Left ventricle myocardium superior (tissue), 1 donor: ENCODE results near the gene KPNB1. TPM values are rescaled to one million over a fixed set of nuclear protein-coding genes. Genes with fewer than 3 reads are reported as not detected.

Experiments
- ATAC-seq: fragments of 200-7000 bp; cut with Tn5 transposase; one replicate; pipeline ENCODE4 v1.9.1; 2020; ENCODE audit warnings: mild to moderate bottlenecking, moderate library complexity
- DNase-seq: peaks from one replicate; pipeline ENCODE4 v3.0.0-alpha.2; 2020
- intact Hi-C: fragments of 100-400 bp; cut with micrococcal nuclease; formaldehyde crosslinking; loops from one replicate; pipeline ENCODE4 v1.11.0; 2022
- total RNA-seq: library from RNA; stranded (reverse); fragmentation: NEBNext Ultra II Directional; extraction: Animal tissue kit (Norgen Biotek cat#: 25700); gene quantifications from one replicate; pipeline ENCODE4 v1.2.1, GENCODE V29; 2021
- donor health status: DM: no; HTN: yes; CAD: no; lungs with severe emphysema.

Gene KPNB1
- total RNA-seq, 1 donor from 2014 or later: 169 TPM

DNA sequence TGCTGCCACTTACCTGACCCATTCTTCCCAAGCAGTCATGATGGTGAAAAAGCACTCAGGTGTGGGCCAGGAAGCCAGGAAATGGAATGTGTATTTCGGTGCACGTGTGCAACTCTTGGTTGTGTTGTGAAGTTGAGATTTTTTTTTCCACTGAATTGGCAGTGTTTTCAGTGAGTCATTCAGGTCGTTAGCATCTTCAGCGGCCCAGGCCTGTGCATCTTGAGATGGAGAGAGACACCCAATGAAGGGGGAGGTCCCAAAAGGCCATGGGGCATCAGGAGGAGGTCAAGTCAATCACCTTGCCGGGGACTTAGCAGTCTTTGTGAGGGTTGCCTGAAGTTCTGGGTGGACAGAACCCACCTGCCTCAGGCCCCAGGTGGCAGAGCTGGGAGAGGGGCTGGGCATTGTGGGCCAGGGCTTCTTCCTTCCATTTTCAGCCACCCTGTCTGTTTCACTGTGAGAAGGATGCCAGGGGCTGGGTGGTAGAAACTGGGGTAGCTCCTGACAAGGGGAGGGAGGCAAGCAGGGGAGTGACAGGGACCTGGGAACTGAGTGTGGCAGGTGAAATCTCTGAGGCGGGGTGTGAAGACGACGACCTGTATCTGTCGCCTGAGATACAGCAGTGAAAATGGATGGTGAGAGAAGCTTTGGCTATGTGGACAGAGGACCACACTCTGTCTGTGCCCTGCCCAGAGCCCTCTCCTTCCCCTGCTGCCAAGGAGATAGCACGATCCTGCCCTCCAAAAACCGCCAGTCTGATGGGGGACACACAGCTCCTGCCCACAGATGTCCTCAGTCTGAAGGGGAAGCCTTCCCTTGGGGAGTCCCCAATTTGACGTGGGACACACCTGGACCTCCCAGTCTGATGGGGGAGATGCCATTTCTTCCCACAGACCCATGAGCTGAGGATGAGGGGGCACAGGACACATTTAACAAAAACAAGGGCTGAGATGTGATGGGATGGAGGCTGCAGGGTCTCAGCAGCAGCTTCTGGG lies 56.1 kb downstream of the KPNB1 start:
- DNase-seq (no peak), ATAC-seq (no peak)
- intact Hi-C loops: no loop called here

DNA sequence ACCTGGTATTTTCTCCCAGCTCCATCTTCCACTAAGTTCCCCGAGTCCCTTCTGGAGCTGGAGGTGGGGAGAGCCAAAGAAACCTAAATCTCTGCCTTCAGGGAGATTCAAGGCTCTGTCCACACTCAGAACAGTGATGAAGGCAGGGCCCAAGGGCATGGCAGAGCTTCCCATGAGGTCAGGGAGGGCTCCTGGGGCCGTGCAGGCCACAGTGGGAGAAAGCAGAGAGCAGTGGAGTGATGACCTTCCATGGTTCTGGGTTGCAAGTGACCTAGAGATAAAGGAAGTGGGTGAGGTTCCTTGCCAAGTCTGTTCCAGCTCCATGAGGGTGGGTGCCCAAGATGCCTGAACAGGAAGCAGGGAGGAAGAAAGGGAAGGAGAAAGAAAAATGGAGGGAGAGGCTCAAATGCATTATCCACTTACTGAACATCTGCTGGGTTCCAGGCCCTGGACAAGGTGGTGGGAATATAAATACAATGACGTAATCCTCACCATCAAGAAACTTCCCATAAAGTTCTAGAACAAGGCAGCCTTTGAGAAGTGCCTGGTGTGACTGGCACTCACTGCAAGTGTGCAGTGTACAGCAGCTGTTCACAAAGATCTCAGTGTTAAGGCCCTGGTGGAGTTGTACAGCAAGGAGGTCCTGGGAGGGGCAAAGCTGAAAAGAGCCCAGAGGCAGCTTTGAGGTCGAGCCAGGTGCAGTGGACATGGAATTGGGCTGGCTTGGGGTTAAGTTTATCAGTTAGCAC lies 57.5 kb downstream of the KPNB1 start:
- DNase-seq (no peak), ATAC-seq (peak; percentile 5)
- intact Hi-C loops: no loop called here

DNA sequence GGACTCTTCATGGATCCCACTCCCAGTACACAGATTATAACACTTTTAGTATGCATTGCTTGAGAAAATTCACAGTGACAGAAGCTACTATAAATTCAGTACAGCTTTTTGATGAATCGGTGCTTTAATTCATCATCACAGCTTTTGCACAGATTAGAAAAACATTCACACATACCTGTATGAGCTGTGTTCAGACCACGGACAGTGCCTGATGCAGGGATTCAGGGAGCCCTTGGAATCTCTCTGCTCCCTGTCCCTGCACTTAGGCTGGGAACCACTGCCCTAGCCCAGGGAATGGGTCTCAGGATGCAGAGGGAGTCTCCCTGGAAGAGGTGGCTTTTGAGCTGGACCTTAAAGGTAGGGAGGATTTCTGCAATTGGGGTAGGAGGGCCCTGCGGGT lies 58.2 kb downstream of the KPNB1 start:
- ATAC-seq: no peak
- DNase-seq: no peak
- intact Hi-C loops: no loop called here

DNA sequence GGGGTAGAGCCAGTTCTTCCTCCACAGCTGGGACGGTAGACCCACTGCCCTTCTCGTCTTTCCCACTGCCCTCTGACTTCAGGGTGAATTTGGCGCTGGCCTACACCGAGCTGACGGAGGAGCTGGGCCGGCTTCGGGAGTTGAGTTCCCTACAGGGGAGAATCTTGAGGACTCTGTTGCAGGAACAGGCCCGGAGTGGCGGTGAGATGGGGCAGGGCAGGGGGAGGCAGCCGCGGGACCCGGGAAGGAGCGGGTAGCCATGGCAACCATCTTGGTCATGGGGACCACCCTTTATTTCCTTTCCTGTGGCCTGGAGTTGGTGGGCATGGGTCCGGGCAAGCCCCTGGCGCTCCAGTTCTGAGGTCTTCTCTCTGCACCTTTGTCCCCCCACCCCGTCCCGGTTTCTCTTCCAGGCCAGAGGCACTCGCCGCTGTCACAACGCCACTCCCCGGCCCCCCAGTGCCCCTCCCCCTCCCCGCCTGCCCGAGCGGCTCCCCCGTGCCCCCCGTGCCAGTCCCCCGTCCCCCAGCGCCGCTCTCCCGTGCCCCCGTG lies 58.7 kb downstream of the KPNB1 start:
- intact Hi-C loops: no loop called here
- no peak for ATAC-seq
- DNase-seq: no peak

DNA sequence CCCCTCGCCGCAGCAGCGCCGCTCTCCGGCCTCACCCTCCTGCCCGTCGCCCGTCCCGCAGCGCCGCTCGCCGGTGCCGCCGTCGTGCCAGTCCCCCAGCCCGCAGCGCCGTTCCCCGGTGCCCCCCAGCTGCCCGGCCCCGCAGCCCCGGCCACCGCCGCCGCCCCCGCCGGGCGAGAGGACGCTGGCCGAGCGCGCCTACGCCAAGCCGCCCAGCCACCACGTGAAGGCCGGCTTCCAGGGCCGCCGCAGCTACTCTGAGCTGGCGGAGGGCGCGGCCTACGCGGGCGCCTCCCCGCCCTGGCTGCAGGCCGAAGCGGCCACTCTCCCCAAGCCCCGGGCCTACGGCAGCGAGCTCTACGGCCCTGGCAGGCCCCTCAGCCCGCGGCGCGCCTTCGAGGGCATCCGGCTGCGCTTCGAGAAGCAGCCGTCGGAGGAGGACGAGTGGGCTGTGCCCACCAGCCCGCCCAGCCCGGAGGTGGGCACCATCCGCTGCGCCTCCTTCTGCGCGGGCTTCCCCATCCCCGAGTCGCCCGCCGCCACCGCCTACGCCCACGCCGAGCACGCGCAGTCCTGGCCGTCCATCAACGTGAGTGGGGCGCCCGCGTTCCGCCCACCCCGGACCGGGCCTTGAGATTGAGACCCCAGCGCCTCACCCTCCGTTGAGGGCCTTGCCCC lies 59.3 kb downstream of the KPNB1 start:
- intact Hi-C loops: no loop called here
- DNase-seq (peak; percentile 80), ATAC-seq (peak; percentile 74)

DNA sequence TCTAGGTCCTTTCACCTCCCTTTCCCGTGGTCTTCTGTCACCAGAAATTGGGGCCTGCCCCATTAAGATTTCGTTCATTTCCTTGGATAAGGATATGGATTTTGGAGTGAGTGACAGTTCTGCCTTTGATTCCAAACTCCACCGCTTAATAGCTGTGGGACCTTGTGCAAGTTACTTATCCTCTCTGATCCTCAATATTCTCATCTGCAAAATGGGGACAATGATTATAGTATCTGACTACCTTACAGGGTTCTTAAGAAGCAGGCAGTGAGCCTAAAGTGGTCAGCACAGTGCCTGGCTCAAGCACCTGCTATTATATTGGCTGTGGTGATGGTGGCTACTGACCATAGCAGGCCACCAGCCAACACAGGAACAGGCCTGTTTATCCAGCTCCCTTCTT lies 59.9 kb downstream of the KPNB1 start:
- no peak for ATAC-seq
- intact Hi-C loops: no loop called here

DNA sequence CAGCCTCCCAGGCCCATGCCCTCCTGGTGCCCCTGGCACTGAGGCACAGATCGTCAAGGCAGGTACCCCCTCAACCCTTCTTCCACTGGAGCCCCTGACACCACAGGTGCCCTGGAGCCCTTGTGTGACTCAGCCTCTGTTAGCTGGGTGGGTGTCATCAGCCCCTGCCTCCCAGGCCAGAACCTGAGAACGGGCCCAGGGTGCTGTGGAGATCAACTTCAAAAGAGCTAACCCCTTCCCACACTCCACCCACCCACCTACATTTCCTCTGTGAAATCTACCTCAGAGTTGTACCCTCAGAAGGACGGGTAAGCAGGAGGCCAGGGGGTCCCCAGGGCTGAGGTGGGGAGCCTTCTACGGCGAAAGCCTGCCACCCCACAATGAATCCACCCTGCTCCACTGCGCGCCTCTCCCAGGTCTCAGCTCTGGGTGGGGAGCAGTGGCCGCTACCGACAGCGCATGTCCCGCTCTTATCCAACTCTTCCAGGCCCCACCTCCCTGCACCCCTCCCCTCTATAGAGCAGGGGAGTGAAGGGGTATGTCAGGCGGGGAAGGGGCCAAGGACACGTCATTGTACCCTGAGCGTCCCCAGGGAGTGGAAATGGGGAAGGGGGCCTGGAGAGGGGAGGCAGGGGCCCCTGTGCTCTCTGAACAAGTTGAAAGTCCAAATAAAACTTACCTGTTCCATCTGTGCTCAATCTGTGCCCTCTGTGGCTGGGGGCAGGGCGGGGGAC lies 61.8 kb downstream of the KPNB1 start:
- DNase-seq (no peak), ATAC-seq (no peak)
- intact Hi-C loops: no loop called here

More for the DNA sequence above, 59.9 kb downstream of the KPNB1 start:
- DNase-seq: no peak

DNA sequence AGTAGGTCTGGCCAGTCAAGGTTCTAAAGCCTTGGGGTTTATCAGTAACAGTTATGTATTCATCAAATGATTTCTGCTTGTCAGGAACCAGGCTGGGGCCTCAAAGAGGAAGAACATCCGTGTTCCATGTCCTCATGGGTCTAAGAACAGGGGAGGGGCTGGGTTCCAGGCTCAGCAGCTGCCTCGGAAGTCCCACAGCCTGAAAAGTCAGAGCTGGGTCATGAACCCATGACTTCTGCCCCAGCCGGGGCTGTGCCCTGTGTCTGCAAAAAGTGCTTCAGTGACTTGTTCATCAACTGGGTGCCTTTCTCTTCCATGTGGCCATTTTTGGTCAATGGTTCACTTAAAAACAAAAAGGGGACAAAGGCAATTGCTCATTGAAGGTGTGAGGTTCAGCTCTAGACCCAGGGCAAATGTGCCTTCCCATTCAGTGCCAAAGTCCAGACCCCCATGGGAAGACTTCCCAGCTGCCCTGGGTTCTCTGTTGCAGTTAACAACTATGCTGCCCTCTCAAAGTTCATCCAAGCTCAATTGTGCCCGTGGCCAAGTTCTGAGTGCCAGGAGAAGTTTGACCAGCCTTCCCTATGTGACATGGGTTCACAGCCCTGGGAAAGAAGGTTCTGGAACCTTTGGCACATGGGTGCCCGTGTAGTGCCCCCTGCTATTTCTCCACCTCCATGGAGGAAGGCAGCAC lies 62.8 kb downstream of the KPNB1 start:
- no peak for ATAC-seq
- intact Hi-C loops: no loop called here
- DNase-seq: no peak

DNA sequence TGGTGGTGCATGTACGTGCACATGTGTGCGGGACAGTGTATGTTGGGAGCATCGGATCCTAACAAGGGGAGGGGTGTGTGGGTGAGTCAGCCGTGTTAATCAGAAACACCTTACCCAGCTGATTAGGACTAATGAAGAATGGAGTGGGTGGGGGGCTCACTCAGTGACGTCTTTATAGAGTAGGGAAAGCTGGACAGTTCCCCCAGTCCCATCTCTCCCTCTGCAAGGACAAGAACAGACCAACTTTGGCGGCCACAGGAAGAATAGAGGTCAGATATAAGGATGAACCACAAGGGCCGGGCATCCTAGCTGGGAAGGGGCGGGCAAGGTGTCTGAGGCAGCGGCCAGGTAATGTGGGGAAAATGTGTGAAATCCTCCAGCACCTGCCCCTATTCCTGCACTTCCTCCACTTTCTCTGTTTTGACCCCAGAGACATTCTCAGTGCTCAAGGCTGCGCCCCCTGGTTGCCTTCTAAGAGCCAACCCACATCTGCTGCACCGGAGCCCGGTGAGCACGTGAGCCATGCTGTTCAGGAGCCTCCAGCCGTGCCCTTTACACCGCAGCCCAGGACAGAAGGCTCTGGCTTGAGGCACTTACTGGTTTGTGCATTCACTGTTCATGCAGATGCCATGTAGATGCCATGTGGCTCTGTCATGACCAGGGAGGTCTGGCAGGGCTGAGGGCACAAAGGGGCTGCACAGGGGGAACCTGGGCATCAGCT lies 64.4 kb downstream of the KPNB1 start:
- intact Hi-C loops: no loop called here
- DNase-seq: no peak
- ATAC-seq: no peak

DNA sequence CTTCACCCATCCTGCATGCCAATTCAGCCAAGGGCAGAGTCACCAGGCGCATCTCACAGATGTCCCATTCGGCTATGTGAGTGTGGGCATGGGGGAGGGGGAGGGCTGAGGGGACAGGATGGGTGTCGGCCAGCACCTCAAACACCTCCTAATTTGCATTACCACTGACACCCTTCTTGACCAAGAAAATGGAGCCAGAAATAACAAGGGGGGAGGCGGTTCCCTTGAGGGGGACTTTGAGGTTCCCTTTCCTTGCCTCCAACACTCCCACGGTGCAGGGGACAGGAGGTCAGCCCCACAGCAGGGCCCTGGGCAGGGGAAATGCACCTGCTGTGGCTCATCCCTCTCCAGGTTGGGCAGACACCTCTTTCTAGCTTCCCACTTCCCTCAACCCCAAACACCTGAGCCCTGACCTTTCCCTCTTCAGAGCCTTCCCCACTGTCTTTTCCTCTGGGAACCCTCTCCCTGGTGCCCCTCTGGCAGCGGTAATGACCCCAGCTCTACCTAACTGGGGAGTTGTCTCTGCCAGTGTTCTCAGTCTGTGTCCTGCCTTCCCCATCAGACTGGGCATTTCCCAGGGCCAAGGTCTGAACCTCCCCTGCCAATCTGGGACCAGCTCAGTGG lies 65.2 kb downstream of the KPNB1 start:
- intact Hi-C loops: no loop called here
- ATAC-seq (no peak), DNase-seq (no peak)

DNA sequence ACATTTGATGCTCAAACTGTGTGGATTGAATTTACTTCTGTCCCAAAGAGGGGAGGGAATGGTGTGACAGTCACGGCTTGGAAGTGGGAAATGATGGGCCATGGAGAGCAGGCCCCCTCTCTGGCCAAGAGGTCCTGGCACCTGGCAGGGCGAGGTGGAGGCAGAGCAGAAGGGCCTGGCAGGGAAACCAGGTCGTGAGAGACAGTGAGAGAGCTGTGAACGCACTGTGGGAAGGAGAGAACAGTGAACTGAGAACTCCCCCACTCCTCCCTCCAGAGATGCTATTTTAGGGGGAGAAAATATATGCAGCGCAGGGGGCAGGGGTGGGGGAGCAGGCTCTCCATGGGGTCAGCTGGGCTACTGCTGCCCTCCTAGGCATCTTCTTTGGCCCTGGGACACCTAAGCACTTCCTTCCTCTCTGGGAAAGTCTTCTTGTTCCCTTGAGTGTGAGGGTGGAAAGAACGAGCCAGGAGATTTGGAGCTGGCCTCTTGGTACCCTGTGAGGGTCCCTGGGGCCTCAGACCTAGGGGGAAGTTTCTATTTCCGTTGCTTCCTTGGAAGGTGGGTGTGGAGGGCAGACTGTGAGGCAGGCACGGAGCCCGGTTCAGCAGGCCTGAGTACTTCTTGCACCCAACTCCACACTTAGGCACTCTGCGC lies 66.1 kb downstream of the KPNB1 start:
- ATAC-seq (no peak), DNase-seq (no peak)
- intact Hi-C loops: no loop called here

DNA sequence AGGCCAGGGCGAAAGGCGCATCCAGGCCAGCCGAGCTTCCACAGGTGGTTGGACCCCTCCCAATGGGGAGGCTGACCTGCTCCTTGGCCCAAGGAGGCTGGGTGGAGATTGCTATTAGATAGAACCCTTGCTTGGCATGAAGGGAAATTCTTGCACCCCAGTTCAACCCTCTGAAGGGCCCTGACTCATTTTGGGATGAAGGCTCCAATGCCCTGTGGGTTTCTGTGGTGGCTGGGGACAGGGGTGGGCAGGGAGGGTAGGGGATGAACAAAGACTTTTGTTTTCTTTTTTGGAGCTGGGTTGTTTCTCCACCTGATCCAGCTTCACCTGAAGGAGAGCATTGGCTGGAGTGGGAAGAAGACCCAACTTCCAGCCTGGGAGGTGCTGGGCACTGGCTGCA lies 66.7 kb downstream of the KPNB1 start:
- no peak for DNase-seq
- no peak for ATAC-seq
- intact Hi-C loops: no loop called here

DNA sequence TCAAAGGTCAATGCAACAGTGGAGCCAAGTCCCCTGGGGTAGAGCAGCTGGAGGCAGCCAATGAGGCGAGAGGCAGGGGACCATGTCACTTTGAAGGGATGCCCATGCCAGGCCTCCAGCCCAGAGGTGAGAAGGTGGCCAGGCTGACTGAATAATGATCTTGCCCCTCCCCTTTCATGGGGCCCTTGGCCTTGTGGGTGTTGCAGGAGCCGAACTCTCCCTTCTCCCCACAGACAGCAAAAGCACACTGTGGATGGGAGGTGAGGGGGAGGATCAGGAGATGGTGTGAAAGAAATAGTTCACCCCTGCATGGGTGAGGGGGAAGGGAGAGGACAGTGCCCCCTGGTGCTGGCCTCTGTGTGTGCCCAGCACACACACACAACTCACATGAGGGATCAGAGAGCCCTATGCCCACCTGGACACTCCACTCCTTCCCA lies 67.6 kb downstream of the KPNB1 start:
- intact Hi-C loops: no loop called here
- DNase-seq (no peak), ATAC-seq (peak; percentile 49)

DNA sequence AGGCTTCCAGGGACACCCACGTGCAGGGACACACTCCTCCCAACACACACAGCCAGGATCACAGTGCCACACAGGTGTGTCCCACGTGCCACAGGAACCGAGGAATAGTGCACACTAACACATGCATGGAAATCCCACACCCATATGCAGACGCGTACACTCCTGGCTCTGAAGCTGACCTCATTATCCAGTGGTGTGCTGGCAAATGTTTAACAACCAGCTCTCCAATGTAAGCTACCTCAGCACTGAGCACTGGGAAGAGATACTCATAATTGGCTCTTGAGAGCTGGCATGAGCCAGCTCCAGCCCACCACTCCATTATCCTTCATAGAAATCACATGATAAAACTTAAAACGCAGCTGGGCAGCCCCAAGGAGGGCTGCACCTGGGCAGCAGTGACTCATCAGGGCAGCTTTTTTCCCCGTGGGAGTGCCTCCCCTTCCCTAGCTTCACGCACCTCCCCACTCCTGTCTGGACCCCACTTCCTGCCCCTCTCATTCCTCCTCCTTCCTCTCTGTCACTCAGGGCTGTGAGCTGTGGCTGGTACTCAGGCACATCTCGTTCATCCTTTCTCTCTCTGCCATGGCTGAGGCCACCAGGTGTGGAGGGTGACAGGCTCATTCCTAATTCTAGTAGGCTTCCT lies 68.4 kb downstream of the KPNB1 start:
- intact Hi-C loops: no loop called here
- ATAC-seq (no peak), DNase-seq (no peak)

DNA sequence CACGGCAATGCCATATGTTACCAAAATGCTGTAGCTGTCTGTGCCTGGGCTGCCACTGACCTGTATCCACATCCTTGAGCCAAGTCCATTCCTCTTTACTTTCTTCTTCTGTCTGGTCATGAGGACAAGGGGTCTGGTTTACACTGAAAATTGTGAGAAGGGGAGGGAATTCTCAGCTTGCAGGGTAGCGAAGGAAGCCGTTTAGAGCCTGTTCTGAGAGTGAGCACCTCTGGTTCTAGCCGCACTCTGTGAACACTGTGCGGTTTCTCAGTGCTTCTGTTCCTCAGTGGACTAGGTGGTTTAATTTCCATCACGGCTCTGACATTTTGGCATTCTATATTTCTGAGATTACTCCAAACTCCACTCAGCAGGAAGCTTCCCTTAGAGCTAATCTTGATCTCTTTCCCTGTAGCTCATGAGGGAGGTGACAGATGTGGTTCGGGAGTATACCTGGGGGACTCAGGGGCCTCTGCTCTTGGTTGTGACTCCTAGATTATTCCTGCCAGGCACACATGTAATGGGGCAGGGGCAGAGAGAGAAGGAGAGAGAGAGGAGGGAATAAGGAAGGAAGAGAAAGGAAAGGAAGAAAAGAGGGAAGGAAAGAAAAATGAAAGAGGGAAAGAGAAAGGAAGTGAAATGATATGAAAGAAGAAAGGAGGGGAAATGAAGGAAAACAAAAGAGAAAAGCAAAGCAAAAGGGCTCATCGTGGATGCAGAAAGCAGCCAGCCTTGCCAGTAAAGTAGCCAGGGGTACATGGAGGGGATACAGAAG lies 69.1 kb downstream of the KPNB1 start:
- no peak for DNase-seq
- no peak for ATAC-seq
- intact Hi-C loops: no loop called here
